Measurements from ENCODE around the gene FBN3.

Gene FBN3

DNA sequence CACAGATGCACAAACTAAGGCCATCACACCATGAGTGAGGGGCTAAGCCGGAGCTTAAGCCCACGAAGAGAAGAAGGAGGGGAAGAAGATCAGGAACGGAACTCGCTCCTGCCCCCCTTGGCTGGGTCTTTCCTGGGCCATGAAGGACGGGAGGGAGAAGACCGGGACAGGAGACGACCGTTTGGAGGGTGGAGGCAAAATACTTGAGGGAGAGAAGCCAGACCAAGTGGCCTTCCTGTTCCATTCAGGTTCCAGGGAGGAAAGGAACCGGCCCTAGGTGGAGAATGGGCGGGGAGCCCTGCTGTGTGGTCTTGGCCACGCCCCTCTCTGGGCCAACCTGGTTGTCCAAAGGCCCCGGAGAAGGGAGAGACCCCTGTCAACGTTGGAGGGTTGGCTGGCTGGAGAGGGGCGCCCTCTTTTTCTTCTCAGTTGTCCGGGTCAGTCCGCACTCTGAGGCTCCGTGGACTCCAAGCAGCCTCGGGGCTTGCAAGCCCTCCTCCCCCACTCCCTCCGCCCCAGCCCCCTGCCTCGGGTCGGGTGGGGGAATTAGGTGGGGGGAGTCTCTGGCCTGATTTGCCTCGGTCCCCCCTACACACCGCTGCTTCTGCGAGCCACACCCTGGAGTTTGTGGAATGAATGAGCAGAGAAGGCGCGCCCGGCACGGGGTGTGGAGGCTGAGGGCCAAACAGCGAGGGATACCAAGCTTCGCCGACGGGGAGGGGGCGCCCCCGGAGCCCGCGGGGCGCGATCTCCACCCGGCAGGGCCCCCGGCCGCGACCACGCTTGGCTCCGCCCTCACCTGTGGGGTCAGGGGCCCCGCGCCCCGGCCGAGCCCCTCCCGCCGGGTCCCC, 757 bp downstream of the FBN3 start:
- DNase-seq (ENCODE audit: low read depth): no peak

- no peak for DNase-seq (ENCODE audit: low read depth)
Measured at GRCh38 chr19:8148088-8148409, 1.3 kb downstream of the FBN3 start.

DNA sequence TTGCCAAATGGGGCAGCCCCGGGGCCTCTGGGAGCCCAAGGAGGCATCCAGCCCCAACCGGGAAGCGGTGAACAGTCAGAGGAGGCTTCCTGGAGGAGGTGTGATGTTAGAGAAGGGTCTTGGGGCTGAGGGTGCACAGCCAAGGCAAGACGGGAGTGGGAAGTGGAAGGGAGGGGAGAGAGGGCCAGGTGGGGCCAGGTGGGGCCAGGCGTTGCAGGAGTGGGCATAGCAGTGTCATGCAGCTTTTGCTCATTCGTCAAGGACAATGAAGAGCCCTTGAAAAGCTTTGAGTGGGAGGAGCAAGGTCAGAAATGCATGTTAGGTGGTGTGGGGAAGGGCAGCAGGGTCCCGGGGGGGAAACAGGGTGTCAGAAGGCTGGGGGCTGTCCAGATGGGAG, 1.8 kb downstream of the FBN3 start:
- no peak for DNase-seq (ENCODE audit: low read depth)

- DNase-seq (ENCODE audit: low read depth): no peak
Measured at GRCh38 chr19:8146877-8147581, 2.4 kb downstream of the FBN3 start.

GRCh38 chr19:8144273-8144995, 5.0 kb downstream of the FBN3 start:
- no peak for DNase-seq (ENCODE audit: low read depth)

GRCh38 chr19:8143041-8143440, 6.4 kb downstream of the FBN3 start:
- DNase-seq (ENCODE audit: low read depth): no peak

- DNase-seq (ENCODE audit: low read depth): no peak
Measured at GRCh38 chr19:8142513-8142900, 6.9 kb downstream of the FBN3 start.

- no peak for DNase-seq (ENCODE audit: low read depth)
Measured at GRCh38 chr19:8141726-8142512, 7.5 kb downstream of the FBN3 start.

- DNase-seq (ENCODE audit: low read depth): no peak
Measured at GRCh38 chr19:8138201-8138600, 11.2 kb downstream of the FBN3 start.

DNA sequence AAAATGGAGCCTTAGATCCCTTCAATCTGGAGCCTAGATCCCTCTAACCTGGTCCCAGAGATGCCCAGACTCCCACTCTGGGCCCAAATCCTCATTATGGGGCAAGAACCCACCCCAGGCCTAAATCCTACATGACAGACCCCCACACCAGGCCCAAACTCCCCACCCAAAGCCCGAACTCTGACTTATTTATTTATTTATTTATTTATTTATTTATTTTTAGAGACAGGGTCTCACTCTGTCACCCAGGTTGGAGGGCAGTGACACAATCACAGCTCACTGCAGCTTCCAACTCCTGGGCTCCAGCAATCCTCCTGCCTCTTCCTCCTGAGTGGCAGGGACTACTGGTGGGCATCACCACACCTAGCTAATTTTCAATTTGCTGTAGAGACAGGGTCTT, 12.0 kb downstream of the FBN3 start:
- DNase-seq (ENCODE audit: low read depth): no peak

DNA sequence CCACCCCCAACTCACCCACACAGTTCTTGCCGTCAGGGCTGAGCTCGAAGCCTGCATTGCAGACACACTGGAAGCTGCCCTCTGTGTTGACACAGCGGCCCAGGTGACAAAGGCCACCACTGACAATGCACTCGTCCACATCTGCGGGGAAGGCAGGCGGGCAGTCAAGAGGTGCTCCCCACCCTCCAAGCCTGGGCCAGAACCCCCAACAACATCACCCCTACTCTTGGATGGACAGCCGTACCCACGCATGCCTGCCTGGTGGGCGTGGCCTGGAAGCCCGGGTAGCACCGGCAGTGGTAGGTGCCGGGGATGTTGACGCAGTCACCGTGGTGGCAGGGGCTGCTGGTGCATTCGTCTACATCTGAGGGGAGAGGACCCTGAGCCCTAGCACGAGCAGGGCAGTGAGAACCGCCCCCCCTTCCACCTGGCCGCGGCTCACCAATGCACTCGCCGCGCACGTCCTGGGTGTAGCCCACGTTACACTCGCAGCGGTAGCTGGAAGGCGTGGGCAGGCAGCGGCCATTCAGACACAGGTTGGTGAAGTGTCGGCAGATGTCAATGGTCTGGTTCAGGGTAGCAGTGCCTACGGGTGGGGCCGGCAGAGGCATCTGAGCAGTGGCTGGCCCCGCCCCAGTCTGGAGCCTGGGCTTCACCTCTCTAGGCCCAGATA, 13.3 kb downstream of the FBN3 start:
- no peak for DNase-seq (ENCODE audit: low read depth)

DNA sequence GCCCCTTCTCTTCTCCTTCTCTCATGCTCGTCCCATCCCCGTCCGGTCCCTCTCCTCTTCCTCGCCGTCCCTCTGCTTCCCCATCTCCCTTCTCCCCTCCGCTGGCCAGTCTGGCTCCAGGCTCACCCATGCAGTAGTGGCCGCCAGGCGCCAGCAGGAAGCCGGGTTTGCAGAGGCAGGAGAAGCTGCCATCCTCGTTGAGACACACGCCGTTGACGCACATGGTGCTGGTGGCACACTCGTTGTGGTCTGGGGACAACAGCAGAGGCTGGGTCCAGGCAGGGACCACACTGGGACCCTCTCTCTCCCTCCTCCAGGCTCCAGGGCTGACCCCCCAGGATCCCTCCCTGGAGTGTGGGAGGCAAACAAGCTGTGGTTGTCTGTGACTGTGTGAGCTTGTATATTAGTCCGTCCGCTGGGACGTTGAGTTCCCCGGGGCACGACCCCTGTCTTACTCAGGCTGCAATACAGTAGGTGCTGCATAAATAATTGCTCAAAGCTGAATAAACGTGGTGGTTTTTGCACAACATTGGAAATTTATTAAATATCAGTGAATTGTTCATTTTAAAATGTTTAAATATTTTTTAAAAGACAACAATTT, 16.4 kb downstream of the FBN3 start:
- no peak for DNase-seq (ENCODE audit: low read depth)

DNA sequence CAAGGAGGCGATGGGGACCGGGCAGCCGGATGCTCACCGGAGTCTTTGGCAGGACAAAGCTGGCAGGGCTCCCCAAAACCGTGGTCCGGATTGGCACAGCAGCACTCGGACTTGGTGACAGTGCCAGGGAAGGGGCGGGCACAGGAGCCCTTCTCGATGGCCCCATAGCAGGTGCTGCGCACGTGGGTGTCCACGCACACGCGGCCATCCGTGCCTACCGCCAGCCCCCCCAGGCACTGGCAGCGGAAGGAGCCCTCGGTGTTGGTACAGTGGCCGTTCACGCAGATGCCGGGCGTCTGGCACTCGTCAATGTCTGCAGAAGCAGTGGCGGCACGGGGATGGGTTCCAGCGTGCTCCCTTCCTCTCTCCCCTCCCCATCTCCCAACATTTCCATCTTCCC, 17.9 kb downstream of the FBN3 start:
- no peak for DNase-seq (ENCODE audit: low read depth)

GRCh38 chr19:8129061-8129618, 20.3 kb downstream of the FBN3 start:
- no peak for DNase-seq (ENCODE audit: low read depth)

GRCh38 chr19:8128551-8128950, 20.8 kb downstream of the FBN3 start:
- no peak for DNase-seq (ENCODE audit: low read depth)

DNA sequence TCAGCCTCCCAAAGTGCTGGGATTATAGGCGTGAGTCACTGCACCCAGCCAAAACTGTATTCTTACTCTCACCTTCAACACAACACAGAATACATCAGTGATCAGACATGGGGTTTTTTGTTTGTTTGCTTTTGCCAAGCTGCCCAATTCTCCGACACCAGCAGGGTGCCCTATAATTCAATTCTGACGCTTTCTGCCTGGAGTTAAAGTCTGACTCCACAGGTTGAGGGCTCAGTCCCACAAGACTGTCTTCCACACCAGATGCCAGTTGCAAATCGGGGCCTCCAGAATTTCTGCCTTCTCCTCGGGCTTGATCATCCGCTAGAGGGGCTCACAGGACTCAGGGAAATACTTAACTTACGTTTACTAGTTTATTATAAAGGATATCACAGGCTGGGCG, 22.1 kb downstream of the FBN3 start:
- no peak for DNase-seq (ENCODE audit: low read depth)

DNA sequence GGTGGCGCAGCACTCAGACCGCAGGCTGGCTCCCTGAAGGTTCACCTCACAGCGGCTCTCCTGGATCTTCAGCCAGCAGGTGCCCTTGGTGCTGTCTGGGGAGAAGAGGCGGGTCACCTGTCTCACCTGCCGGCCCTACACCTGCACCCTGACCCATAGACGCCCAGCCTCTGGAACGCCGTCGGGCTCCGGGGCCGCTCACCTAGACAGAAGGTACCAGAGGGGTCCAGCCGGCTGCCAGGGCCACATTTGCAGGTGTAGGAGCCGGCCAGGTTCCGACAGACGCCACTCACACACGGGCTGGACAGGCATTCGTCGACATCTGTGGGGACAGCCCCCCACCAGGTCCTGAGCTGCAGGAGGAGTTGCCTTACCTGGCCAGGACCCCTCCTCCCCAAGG, 22.9 kb downstream of the FBN3 start:
- DNase-seq (ENCODE audit: low read depth): no peak

- DNase-seq (ENCODE audit: low read depth): no peak
Measured at GRCh38 chr19:8126008-8126407, 23.4 kb downstream of the FBN3 start.

GRCh38 chr19:8123683-8124082, 25.7 kb downstream of the FBN3 start:
- DNase-seq (ENCODE audit: low read depth): no peak

GRCh38 chr19:8120636-8121480, 28.5 kb downstream of the FBN3 start:
- no peak for DNase-seq (ENCODE audit: low read depth)

Measured in GM04503 (cell line).